Duodenal mucosa (tissue), 2 donors: ENCODE measurements around the gene C14orf39.

Experiments
- H3K27ac ChIP-seq: one replicate; pipeline ENCODE4 v1.7.0; 2013; ENCODE audit warnings: low read depth, low read length
- H3K27me3 ChIP-seq, 2 donors: one replicate each; pipeline ENCODE4 v1.7.0; 2013; ENCODE audit warnings: low read length in 2 of 2, control low read depth in 1 of 2; ENCODE audit not compliant: insufficient read depth in 2 of 2, control insufficient read depth in 1 of 2
- H3K36me3 ChIP-seq, 2 donors: one replicate each; pipeline ENCODE4 v1.7.0; 2013; ENCODE audit warnings: low read length in 2 of 2, control low read depth in 1 of 2; ENCODE audit not compliant: insufficient read depth in 2 of 2, control insufficient read depth in 1 of 2
- H3K4me1 ChIP-seq, 2 donors: one replicate each; pipeline ENCODE4 v1.7.0; 2013; ENCODE audit warnings: low read length in 2 of 2, control low read depth in 1 of 2; ENCODE audit not compliant: insufficient read depth in 2 of 2, control insufficient read depth in 1 of 2
- H3K4me3 ChIP-seq, 2 donors: one replicate each; pipeline ENCODE4 v1.7.0; 2013; ENCODE audit warnings: low read length in 2 of 2, low read depth in 1 of 2
- H3K9ac ChIP-seq, 2 donors: one replicate each; pipeline ENCODE4 v1.7.0; 2013; ENCODE audit warnings: low read length in 2 of 2, low read depth in 1 of 2
- H3K9me3 ChIP-seq, 2 donors: one replicate each; pipeline ENCODE4 v1.7.0; 2013; ENCODE audit warnings: low read length in 2 of 2, control low read depth in 1 of 2; ENCODE audit not compliant: control insufficient read depth in 1 of 2

C14orf39 gene

GRCh38 chr14:60485598-60486251 is at the start of gene C14orf39:
C14orf39 (minus strand) TSS chr14:60486063; CDS start chr14:60485078, 985 bp downstream.
- Histone ChIP-seq H3K9me3 (no peaks in the 10 kb centered on the region), H3K9ac (no peak within 1 kb of the TSS), H3K27ac (no peak within 1 kb of the TSS), H3K4me3 (no peak within 1 kb of the TSS), H3K36me3 (no peaks in the 10 kb centered on the region), H3K4me1 (no peaks in the 10 kb centered on the region), H3K27me3 (peaks cover 14 to 34% of the 10 kb centered on the region in 2 donors)

- no peaks in the 10 kb centered on the region for H3K36me3 ChIP-seq
- H3K27ac ChIP-seq = no peak overlapping the region
- H3K27me3 ChIP-seq = no peaks in the 10 kb centered on the region
- no peaks in the 10 kb centered on the region for H3K9me3 ChIP-seq
- H3K4me1 ChIP-seq = no peaks in the 10 kb centered on the region
- no peak overlapping the region for H3K4me3 ChIP-seq
- no peak overlapping the region for H3K9ac ChIP-seq
Observed at GRCh38 chr14:60532442-60532841, 46.6 kb upstream of the C14orf39 start.

GRCh38 chr14:60515511-60516289 is 29.8 kb upstream of the C14orf39 start:
- no peak overlapping the region for H3K4me3 ChIP-seq
- H3K4me1 ChIP-seq = no peaks in the 10 kb centered on the region
- H3K36me3 ChIP-seq = no peaks in the 10 kb centered on the region
- H3K9ac ChIP-seq = no peak overlapping the region
- H3K9me3 ChIP-seq = no peaks in the 10 kb centered on the region
- H3K27ac ChIP-seq = no peak overlapping the region
- peaks cover 38 to 59% of the 10 kb centered on the region in 2 donors for H3K27me3 ChIP-seq

- no peaks in the 10 kb centered on the region for H3K36me3 ChIP-seq
- H3K27me3 ChIP-seq = peaks cover 46 to 65% of the 10 kb centered on the region in 2 donors
- no peak overlapping the region for H3K9ac ChIP-seq
- no peaks in the 10 kb centered on the region for H3K4me1 ChIP-seq
- no peak overlapping the region for H3K27ac ChIP-seq
- H3K4me3 ChIP-seq = peak overlapping the region; percentile 32 to 52
- no peaks in the 10 kb centered on the region for H3K9me3 ChIP-seq
Observed at GRCh38 chr14:60514741-60515491, 29.1 kb upstream of the C14orf39 start.

GRCh38 chr14:60514378-60514740 is 28.5 kb upstream of the C14orf39 start:
- no peaks in the 10 kb centered on the region for H3K9me3 ChIP-seq
- H3K36me3 ChIP-seq = no peaks in the 10 kb centered on the region
- H3K27ac ChIP-seq = no peak overlapping the region
- no peaks in the 10 kb centered on the region for H3K4me1 ChIP-seq
- peak overlapping the region; percentile 32 to 52 for H3K4me3 ChIP-seq
- peaks cover 52 to 71% of the 10 kb centered on the region in 2 donors for H3K27me3 ChIP-seq
- no peak overlapping the region for H3K9ac ChIP-seq

- Histone ChIP-seq H3K4me1 (no peaks in the 10 kb centered on the region), H3K27me3 (peaks cover 65 to 84% of the 10 kb centered on the region in 2 donors), H3K27ac (no peak overlapping the region), H3K36me3 (no peaks in the 10 kb centered on the region), H3K9me3 (no peaks in the 10 kb centered on the region), H3K4me3 (no peak overlapping the region), H3K9ac (no peak overlapping the region)
Observed at GRCh38 chr14:60512973-60513571, 27.2 kb upstream of the C14orf39 start.

- H3K4me1 ChIP-seq = no peaks in the 10 kb centered on the region
Observed at GRCh38 chr14:60512126-60512525, 26.3 kb upstream of the C14orf39 start.

GRCh38 chr14:60510951-60511599 is 25.2 kb upstream of the C14orf39 start:
- H3K36me3 ChIP-seq = no peaks in the 10 kb centered on the region
- H3K27me3 ChIP-seq = peaks cover 77 to 99% of the 10 kb centered on the region in 2 donors
- H3K27ac ChIP-seq = no peak overlapping the region
- H3K9ac ChIP-seq = no peak overlapping the region
- H3K9me3 ChIP-seq = no peaks in the 10 kb centered on the region
- no peak overlapping the region for H3K4me3 ChIP-seq
- H3K4me1 ChIP-seq = no peaks in the 10 kb centered on the region

More at GRCh38 chr14:60512126-60512525, 26.3 kb upstream of the C14orf39 start:
- no peak overlapping the region for H3K9ac ChIP-seq
- no peaks in the 10 kb centered on the region for H3K9me3 ChIP-seq
- no peak overlapping the region for H3K4me3 ChIP-seq
- peaks cover 73 to 93% of the 10 kb centered on the region in 2 donors for H3K27me3 ChIP-seq
- no peaks in the 10 kb centered on the region for H3K36me3 ChIP-seq
- no peak overlapping the region for H3K27ac ChIP-seq

- Histone ChIP-seq H3K9me3 (no peaks in the 10 kb centered on the region), H3K4me3 (no peak overlapping the region), H3K27me3 (peaks cover 81 to 99% of the 10 kb centered on the region in 2 donors), H3K27ac (no peak overlapping the region), H3K9ac (no peak overlapping the region), H3K4me1 (no peaks in the 10 kb centered on the region), H3K36me3 (no peaks in the 10 kb centered on the region)
Observed at GRCh38 chr14:60510254-60510950, 24.5 kb upstream of the C14orf39 start.
